SU-DHL-6 (cell line): ENCODE data around the gene MPV17L2.
"Not testable (repeated sequence)": the region's sequence is repeated elsewhere in the genome, so short reads cannot be mapped to it uniquely, and the experiment has no call there.

Experiments used
- H2AFZ ChIP-seq: fragments of 200-600 bp; sonication (generic); 2 replicates; pipeline ENCODE4 v1.6.1; 2014; ENCODE audit warnings: low read depth, mild to moderate bottlenecking, moderate library complexity, mixed read lengths, antibody characterized with exemption, low read length; ENCODE audit not compliant: severe bottlenecking
- H3F3A ChIP-seq: fragments of 200-600 bp; shearing (Covaris generic); 2 replicates; pipeline ENCODE4 v1.6.0; 2016; ENCODE audit warnings: antibody characterized with exemption, mild to moderate bottlenecking; ENCODE audit not compliant: insufficient read depth
- H3K27ac ChIP-seq: fragments of 200-600 bp; sonication (generic); 2 replicates; pipeline ENCODE4 v1.5.1; 2016; ENCODE audit warnings: low read depth, mild to moderate bottlenecking, low read length, moderate library complexity, mixed read lengths
- H3K27me3 ChIP-seq: fragments of 200-600 bp; sonication (generic), shearing (Covaris generic); 2 replicates; pipeline ENCODE4 v1.6.0; 2014; ENCODE audit warnings: mild to moderate bottlenecking, low read length
- H3K36me3 ChIP-seq: fragments of 200-600 bp; sonication (generic); 2 replicates; pipeline ENCODE4 v1.6.1; 2014; ENCODE audit warnings: mild to moderate bottlenecking, low read length, mixed read lengths
- H3K4me2 ChIP-seq: fragments of 300-600, 200-600 bp; shearing (Covaris generic), sonication (generic); 2 replicates; pipeline ENCODE4 v1.6.0; 2014; ENCODE audit warnings: low read length, low read depth, mild to moderate bottlenecking; ENCODE audit not compliant: poor library complexity, severe bottlenecking
- H3K4me3 ChIP-seq: fragments of 200-600 bp; sonication (generic); 2 replicates; pipeline ENCODE4 v1.5.1; 2014; ENCODE audit warnings: antibody characterized with exemption, low read length, mild to moderate bottlenecking, mixed read lengths; ENCODE audit not compliant: insufficient read depth, poor library complexity, severe bottlenecking
- H3K79me2 ChIP-seq: fragments of 200-600 bp; sonication (generic); 2 replicates; pipeline ENCODE4 v1.6.1; 2014; ENCODE audit warnings: mild to moderate bottlenecking, low read length, moderate library complexity; ENCODE audit not compliant: insufficient read depth
- H3K9ac ChIP-seq: fragments of 200-600 bp; sonication (generic); 2 replicates; pipeline ENCODE4 v1.7.0; 2014; ENCODE audit warnings: mild to moderate bottlenecking, low read length
- H3K9me2 ChIP-seq: fragments of 200-600 bp; sonication (generic); replicated peaks from 2 replicates; pipeline ENCODE4 v1.6.1; 2014; ENCODE audit warnings: low read length; ENCODE audit not compliant: insufficient read depth
- H3K9me3 ChIP-seq: fragments of 200-600 bp; sonication (generic); 2 replicates; pipeline ENCODE4 v1.6.1; 2014; ENCODE audit warnings: low read length, mixed read lengths; ENCODE audit not compliant: insufficient read depth
- H4K20me1 ChIP-seq: fragments of 200-600 bp; sonication (generic); 2 replicates; pipeline ENCODE4 v1.6.1; 2014; ENCODE audit warnings: low read depth, mild to moderate bottlenecking, antibody characterized with exemption, low read length, moderate library complexity, mixed read lengths
- EZH2phosphoT487 ChIP-seq: fragments of 200-600 bp; sonication (generic), shearing (Covaris generic); conservative IDR thresholded peaks from 2 replicates; pipeline ENCODE4 v1.6.1; 2018; ENCODE audit warnings: mild to moderate bottlenecking, antibody characterized with exemption, low read length, moderate library complexity, mixed read lengths
- TF ChIP-seq, protein P1 (sequence below): fragments of 200-600 bp; sonication (generic); IDR thresholded peaks from one replicate; pipeline ENCODE4 v1.5.1; 2017; ENCODE audit warnings: antibody characterized with exemption, mild to moderate bottlenecking, low read length, moderate library complexity; ENCODE audit not compliant: insufficient read depth, poor library complexity, severe bottlenecking

MPV17L2 gene

DNA sequence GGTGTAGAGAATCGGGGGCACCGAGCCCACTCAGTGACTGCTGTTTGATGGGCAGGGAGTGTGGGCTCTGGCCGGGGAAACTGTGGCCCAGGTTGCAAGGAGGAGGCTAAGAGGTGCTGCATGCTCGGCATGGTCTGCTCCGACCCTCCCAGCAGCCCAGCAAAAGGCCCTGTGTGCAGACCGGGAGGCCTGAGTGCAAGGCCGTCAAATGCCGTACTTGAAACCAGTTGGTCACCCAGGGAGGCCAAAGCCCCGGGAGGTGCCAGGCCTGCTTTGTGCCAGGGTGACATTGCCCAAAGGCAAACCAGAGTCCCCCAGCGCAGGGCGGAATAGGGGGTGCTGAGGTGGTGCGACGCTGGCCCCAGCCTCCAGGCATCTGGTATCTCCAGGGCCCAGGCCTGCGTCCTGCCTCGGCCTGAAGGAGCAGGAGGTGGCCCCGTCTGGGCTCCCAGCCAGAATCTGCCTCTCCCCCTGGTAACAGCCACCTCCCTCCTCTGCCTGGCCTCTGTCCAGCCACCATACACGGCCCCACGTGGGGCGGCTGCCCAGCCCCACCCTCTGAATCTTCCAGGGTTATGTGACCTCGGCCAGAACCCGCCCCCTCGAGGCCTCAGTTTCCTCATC, 36.1 kb upstream of the MPV17L2 start:
- Histone ChIP-seq H4K20me1 (no peaks in the 10 kb centered on the region), H3K9me3 (no peaks in the 10 kb centered on the region), H3K4me3 (no peak overlapping the region), H3K79me2 (peaks cover 21% of the 10 kb centered on the region), H3F3A (0 out of 2 replicates have a peak, but pooled peaks cover 13% of the 10 kb centered on the region), H3K4me2 (no peak overlapping the region), H3K27me3 (no peaks in the 10 kb centered on the region), H3K9me2 (no peaks in the 10 kb centered on the region), H3K36me3 (no peaks in the 10 kb centered on the region), H3K9ac (no peak overlapping the region; the same call in 1 of the 2 replicates), H3K27ac (no peak overlapping the region), H2AFZ (no peak overlapping the region)
- TF ChIP-seq EZH2phosphoT487 = no peak
- TF ChIP-seq, protein P1, sequence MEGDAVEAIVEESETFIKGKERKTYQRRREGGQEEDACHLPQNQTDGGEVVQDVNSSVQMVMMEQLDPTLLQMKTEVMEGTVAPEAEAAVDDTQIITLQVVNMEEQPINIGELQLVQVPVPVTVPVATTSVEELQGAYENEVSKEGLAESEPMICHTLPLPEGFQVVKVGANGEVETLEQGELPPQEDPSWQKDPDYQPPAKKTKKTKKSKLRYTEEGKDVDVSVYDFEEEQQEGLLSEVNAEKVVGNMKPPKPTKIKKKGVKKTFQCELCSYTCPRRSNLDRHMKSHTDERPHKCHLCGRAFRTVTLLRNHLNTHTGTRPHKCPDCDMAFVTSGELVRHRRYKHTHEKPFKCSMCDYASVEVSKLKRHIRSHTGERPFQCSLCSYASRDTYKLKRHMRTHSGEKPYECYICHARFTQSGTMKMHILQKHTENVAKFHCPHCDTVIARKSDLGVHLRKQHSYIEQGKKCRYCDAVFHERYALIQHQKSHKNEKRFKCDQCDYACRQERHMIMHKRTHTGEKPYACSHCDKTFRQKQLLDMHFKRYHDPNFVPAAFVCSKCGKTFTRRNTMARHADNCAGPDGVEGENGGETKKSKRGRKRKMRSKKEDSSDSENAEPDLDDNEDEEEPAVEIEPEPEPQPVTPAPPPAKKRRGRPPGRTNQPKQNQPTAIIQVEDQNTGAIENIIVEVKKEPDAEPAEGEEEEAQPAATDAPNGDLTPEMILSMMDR = no peak

DNA sequence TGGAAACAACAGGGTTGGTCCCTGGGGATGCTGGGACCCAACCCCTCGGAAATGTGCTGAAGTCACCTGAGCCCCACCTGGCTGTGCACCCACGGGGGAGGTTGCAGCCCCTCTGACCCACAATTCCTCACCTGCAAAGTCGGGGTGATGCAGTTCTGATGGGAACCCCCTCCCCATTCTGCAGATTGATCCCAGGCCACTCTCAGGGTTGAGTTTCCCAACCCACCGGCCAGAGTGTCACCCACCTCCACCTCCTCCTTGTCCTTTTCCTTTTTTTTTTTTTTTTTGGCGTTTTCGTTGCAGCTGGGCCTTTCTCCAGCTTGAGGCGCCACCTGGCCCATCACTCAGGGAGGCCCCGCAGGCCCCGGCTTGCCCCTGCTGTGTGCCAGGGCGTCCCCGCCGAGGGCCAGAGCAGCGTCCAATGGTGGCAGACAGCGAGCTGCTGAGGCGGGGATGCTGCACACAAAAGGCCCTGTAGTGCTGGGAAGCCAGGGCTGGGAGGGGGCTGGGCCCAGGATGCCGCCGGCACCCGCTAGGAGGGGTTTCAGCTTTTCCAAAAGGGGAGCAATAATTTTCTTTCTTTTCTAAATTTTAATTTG, 35.5 kb upstream of the MPV17L2 start:
- no peak overlapping the region for H2AFZ ChIP-seq
- H4K20me1 ChIP-seq = no peaks in the 10 kb centered on the region
- H3K79me2 ChIP-seq = peaks cover 21% of the 10 kb centered on the region
- H3K4me3 ChIP-seq = no peak overlapping the region
- TF ChIP-seq, protein P1 = no peak
- no peak for TF ChIP-seq EZH2phosphoT487
- H3K9ac ChIP-seq = no peak overlapping the region; the same call in 1 of the 2 replicates
- H3K4me2 ChIP-seq = no peak overlapping the region
- H3K27ac ChIP-seq = no peak overlapping the region
- no peaks in the 10 kb centered on the region for H3K9me3 ChIP-seq
- 0 out of 2 replicates have a peak, but pooled peaks cover 13% of the 10 kb centered on the region for H3F3A ChIP-seq
- no peaks in the 10 kb centered on the region for H3K36me3 ChIP-seq
- H3K9me2 ChIP-seq = no peaks in the 10 kb centered on the region
- no peaks in the 10 kb centered on the region for H3K27me3 ChIP-seq

DNA sequence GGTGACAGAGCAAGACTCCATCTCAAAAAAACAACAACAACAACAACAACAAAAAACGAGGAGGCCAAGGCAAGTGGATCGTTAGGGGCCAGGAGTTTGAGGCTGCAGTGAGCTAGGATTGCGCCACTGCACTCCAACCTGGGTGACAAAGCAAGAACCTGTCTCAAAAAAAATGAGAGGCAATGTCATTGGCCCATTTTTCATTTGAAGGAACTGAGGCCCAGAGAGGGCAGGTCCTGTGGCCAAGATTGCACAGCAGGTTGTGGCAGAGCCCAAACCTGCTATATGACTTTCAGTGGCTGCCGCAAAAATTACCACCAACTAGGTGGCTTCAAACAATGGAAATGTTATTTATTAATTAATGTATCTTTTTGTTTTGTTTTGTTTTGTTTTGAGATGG, 34.6 kb upstream of the MPV17L2 start:
- Histone ChIP-seq H3K79me2 (peaks cover 18% of the 10 kb centered on the region), H3K4me2 (no peak overlapping the region), H3K9ac (no peak overlapping the region), H3K4me3 (no peak overlapping the region), H3K9me2 (no peaks in the 10 kb centered on the region), H4K20me1 (no peaks in the 10 kb centered on the region), H2AFZ (no peak overlapping the region), H3F3A (0 out of 2 replicates have a peak, but pooled peaks cover 13% of the 10 kb centered on the region), H3K36me3 (no peaks in the 10 kb centered on the region), H3K27ac (no peak overlapping the region), H3K9me3 (no peaks in the 10 kb centered on the region), H3K27me3 (no peaks in the 10 kb centered on the region)
- no peak for TF ChIP-seq EZH2phosphoT487
- TF ChIP-seq, protein P1 = no peak

DNA sequence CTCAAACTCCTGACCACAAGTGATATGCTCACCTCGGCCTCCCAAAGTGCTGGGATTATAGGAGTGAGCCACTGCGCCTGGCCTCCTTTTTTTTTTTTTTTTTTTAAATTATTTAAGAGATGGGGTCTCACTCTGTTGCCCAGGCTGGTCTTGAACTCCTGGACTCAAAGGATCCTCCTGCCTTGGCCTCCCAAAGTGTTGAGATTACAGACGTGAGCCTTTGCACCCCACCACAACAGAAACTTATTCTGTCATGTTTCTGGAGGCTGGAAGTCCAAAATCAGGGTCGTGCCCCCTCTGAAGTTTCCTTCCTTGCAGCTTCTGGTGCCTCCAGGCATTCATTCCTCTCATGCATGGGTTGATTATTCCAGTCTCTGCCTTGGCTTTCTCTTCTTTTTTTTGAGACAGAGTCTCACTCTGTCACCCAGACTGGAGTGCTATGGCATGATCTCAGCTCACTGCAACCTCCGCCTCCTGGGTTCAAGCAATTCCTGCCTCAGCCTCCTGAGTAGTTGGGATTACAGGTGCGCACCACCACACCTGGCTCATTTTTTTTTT, 33.9 kb upstream of the MPV17L2 start:
- Histone ChIP-seq H3K79me2 (peaks cover 11% of the 10 kb centered on the region), H3F3A (0 out of 2 replicates have a peak, but pooled peaks cover 13% of the 10 kb centered on the region)
- not testable (repeated sequence) for H3K9me2 ChIP-seq, H3K4me3 ChIP-seq, H3K27me3 ChIP-seq, H3K27ac ChIP-seq, H3K4me2 ChIP-seq, H3K9me3 ChIP-seq, H2AFZ ChIP-seq, H3K36me3 ChIP-seq, H3K9ac ChIP-seq, H4K20me1 ChIP-seq
